ENCODE results near the gene LHFPL2. TPM values are rescaled to one million over a fixed set of nuclear protein-coding genes. Genes with fewer than 3 reads are reported as not detected.

The LHFPL2 gene
- total and polyA plus RNA-seq, 9 donors = 38.0 to 90.9 (median 53.3) TPM

DNA sequence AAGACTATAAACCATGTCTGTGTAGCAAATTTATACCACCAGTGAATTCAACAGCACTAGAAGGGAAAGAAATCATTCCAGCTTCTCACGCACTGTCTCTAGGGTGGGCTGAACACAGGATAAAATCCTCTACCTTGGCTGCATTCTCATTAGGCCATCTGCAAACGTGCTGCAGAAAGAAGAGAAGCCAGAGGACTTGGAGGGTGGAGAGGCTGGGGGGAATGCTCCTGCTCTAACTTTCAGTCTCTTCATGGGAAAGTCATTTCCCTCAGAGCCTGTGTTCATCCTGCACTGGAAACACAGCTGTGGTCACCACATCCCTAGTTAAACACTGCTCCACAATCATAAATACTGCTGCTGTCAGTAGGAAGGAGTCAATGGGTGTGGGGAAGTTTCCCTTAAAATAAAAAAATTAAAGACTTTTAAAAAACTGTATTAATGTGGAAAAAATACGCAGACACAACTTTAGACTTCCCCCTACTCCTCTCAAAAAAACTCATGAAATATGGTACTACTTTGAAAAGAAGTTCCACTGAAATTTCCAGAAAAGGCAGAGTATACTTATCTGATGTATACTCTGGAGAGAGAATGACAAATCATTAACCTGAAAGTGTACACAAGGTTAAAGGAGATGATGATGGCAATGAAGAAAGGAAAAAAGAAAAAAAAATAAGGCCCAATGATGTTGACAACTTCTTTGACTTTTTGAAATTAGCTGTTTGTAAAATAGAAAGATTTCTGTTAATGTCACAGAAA is 46.8 kb downstream of the LHFPL2 start:
- H3K4me1 ChIP-seq (ENCODE audit: control insufficient read depth, insufficient read depth, low read length) = peaks cover 15% of the 10 kb centered on the region
- H3K9me3 ChIP-seq (replicated peaks; ENCODE audit: control insufficient read depth, low read depth, low read length) = no peaks in the 10 kb centered on the region
- H3K27me3 ChIP-seq (ENCODE audit: control insufficient read depth, insufficient read depth, low read length) = no peaks in the 10 kb centered on the region
- H3K27ac ChIP-seq (ENCODE audit: low read length) = peak overlapping the region; percentile 90
- no CpG with 5 or more reads among the region's 3 CpGs for WGBS (ENCODE audit: insufficient coverage)
- peaks cover 7% of the 10 kb centered on the region for H3K36me3 ChIP-seq (ENCODE audit: control insufficient read depth, insufficient read depth, low read length)
- no peak overlapping the region for H3K4me3 ChIP-seq (ENCODE audit: low read length)
- peak; percentile 98 for DNase-seq

DNA sequence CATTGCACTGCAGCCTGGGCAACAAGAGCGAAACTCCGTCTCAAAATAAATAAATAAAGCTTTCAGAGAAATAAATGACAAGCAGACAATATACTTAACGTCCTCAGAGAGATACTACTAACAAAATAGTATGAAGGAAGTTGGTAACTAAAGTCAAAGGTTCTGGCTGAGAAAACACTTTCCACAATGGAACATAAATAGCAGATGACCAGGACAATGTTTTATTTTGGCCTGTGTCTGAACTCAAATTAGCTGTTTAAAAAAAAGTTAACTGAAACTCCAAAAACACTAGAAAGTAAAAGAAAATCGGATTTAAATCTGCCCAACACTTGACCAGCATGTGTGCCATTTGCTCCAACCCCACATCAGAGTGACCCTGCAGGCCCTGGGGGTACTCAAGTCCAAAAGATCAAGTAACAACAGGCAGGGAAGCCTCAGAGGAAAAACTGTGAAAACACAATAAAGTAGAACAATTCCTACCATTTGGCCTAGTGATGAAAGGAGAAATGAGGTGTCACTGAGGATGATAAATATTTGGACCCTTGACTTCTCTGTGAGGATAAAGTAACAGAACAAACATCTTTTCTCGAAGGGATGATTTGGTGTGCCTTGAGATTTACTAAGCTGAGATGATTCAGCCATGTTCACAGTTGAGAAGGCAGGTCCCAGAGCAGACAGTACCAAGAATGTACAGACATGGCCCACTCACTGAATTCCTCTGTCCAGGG is 47.7 kb downstream of the LHFPL2 start:
- 20% methylated on average over 1 of the region's 5 CpGs for WGBS (ENCODE audit: insufficient coverage)
- no peaks in the 10 kb centered on the region for H3K27me3 ChIP-seq (ENCODE audit: control insufficient read depth, insufficient read depth, low read length)
- no peaks in the 10 kb centered on the region for H3K9me3 ChIP-seq (replicated peaks; ENCODE audit: control insufficient read depth, low read depth, low read length)
- DNase-seq = peak; percentile 89
- peak overlapping the region; percentile 90 for H3K27ac ChIP-seq (ENCODE audit: low read length)
- H3K36me3 ChIP-seq (ENCODE audit: control insufficient read depth, insufficient read depth, low read length) = peaks cover 7% of the 10 kb centered on the region
- peaks cover 15% of the 10 kb centered on the region for H3K4me1 ChIP-seq (ENCODE audit: control insufficient read depth, insufficient read depth, low read length)
- H3K4me3 ChIP-seq (ENCODE audit: low read length) = no peak overlapping the region

- H3K27me3 ChIP-seq (ENCODE audit: control insufficient read depth, insufficient read depth, low read length) = no peaks in the 10 kb centered on the region
- peaks cover 30% of the 10 kb centered on the region for H3K4me1 ChIP-seq (ENCODE audit: control insufficient read depth, insufficient read depth, low read length)
- DNase-seq = no peak
- no peak overlapping the region for H3K27ac ChIP-seq (ENCODE audit: low read length)
- peaks cover 6% of the 10 kb centered on the region for H3K36me3 ChIP-seq (ENCODE audit: control insufficient read depth, insufficient read depth, low read length)
- 100% methylated on average over 3 of the region's 9 CpGs for WGBS (ENCODE audit: insufficient coverage)
- no peaks in the 10 kb centered on the region for H3K9me3 ChIP-seq (replicated peaks; ENCODE audit: control insufficient read depth, low read depth, low read length)
- no peak overlapping the region for H3K4me3 ChIP-seq (ENCODE audit: low read length)
Observed at GRCh38 chr5:78598973-78599372, 49.6 kb downstream of the LHFPL2 start.

DNA sequence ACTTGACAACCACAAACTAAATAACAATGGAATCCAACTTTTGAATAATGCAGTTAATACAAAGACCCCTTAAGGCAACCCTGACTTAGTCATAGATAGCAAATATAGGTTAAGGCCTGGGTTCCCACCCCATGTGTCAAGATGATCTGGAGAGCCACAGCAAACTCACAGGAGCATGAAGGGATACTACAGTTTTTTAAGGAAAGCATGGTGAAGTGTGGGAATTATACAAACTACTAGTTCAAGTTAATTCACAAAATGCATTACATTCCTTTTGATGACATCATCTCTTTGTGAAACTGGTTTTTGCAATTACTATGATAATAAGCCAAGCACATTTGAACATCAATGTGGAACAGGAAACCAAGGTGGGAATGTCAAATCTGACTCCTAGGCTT is 50.6 kb downstream of the LHFPL2 start:
- H3K4me1 ChIP-seq (ENCODE audit: control insufficient read depth, insufficient read depth, low read length) = peaks cover 40% of the 10 kb centered on the region
- H3K4me3 ChIP-seq (ENCODE audit: low read length) = no peak overlapping the region
- DNase-seq = no peak
- H3K36me3 ChIP-seq (ENCODE audit: control insufficient read depth, insufficient read depth, low read length) = peaks cover 3% of the 10 kb centered on the region
- H3K27me3 ChIP-seq (ENCODE audit: control insufficient read depth, insufficient read depth, low read length) = no peaks in the 10 kb centered on the region
- no peaks in the 10 kb centered on the region for H3K9me3 ChIP-seq (replicated peaks; ENCODE audit: control insufficient read depth, low read depth, low read length)
- H3K27ac ChIP-seq (ENCODE audit: low read length) = no peak overlapping the region

DNA sequence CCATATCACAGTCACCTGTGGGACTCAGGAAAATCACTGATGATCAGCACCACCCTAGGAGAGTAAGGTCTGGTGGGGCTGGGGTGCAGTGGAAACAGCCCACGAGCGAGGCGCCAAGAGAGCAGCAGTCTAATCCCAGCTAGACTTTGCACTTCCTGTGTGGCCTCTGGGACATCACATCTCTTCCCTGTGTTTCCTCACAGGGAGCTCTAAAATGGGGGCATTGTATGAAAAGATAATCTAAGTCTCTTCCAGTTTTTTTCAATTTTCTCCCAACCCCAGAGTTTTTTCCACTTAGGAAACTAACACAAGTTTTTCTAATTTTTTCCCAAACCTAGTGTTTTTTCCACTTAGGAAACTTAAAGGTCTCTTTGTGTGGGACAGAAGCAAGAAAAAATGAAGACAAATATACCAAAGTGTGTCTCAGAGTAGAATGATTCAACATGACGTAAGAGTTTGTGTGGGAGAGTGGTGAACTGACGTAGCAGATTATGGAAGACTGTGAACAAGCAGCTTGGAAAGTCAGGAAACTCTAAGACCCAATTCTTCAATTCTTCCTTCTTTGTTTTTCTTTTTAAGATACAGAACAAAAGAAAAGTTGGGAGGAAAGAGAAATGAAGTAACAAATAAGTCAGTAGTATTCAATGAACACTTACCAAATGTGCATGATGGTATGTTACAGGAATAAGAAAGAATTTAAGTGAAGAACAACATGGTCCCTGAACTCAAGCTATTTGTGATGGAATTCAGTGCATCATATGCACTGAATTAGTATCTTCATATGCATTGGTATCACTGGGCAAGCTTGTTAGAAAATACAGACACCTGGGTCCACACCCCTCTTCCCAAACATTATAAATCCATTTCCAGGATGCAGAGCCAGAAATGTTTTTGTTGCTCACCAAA is 51.3 kb downstream of the LHFPL2 start:
- no CpG with 5 or more reads among the region's 5 CpGs for WGBS (ENCODE audit: insufficient coverage)
- Histone ChIP-seq H3K9me3 (replicated peaks; ENCODE audit: control insufficient read depth, low read depth, low read length) (no peaks in the 10 kb centered on the region), H3K4me1 (ENCODE audit: control insufficient read depth, insufficient read depth, low read length) (peaks cover 43% of the 10 kb centered on the region), H3K27ac (ENCODE audit: low read length) (no peak overlapping the region), H3K4me3 (ENCODE audit: low read length) (no peak overlapping the region), H3K36me3 (ENCODE audit: control insufficient read depth, insufficient read depth, low read length) (peaks cover 3% of the 10 kb centered on the region), H3K27me3 (ENCODE audit: control insufficient read depth, insufficient read depth, low read length) (no peaks in the 10 kb centered on the region)
- DNase-seq = peak; percentile 60

DNA sequence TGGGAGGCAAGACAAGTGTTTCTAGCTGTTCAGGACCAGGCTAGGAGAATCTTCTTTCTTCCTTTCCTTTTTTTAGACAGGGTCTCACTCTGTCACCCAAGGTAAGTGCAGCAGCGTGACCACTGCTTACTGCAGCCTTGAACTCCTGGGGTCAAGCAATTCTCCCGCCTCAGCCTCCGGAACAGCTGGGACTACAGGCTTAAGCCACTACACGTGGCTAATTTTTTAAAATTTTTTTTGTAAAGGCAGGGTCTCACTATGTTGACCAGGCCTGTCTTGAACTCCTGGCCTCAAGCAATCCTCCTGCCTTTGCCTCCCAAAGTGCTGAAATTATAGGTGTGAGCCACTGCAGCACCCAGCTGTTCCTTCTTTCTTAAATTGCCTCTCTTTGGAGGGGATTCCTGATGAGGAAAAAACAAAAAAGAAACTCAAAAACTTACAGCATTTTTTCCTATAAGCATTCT is 53.1 kb downstream of the LHFPL2 start:
- Histone ChIP-seq H3K9me3 (replicated peaks; ENCODE audit: control insufficient read depth, low read depth, low read length) (no peaks in the 10 kb centered on the region), H3K4me3 (ENCODE audit: low read length) (no peak overlapping the region), H3K27me3 (ENCODE audit: control insufficient read depth, insufficient read depth, low read length) (no peaks in the 10 kb centered on the region), H3K36me3 (ENCODE audit: control insufficient read depth, insufficient read depth, low read length) (peaks cover 5% of the 10 kb centered on the region), H3K4me1 (ENCODE audit: control insufficient read depth, insufficient read depth, low read length) (peaks cover 41% of the 10 kb centered on the region), H3K27ac (ENCODE audit: low read length) (peak overlapping the region; percentile 92)
- 56% methylated on average over 1 of the region's 4 CpGs for WGBS (ENCODE audit: insufficient coverage)
- no peak for DNase-seq

GRCh38 chr5:78594610-78595457 is 53.7 kb downstream of the LHFPL2 start:
- Histone ChIP-seq H3K36me3 (ENCODE audit: control insufficient read depth, insufficient read depth, low read length) (peaks cover 5% of the 10 kb centered on the region), H3K4me1 (ENCODE audit: control insufficient read depth, insufficient read depth, low read length) (peaks cover 41% of the 10 kb centered on the region), H3K9me3 (replicated peaks; ENCODE audit: control insufficient read depth, low read depth, low read length) (no peaks in the 10 kb centered on the region), H3K27ac (ENCODE audit: low read length) (peak overlapping the region; percentile 92), H3K4me3 (ENCODE audit: low read length) (no peak overlapping the region), H3K27me3 (ENCODE audit: control insufficient read depth, insufficient read depth, low read length) (no peaks in the 10 kb centered on the region)
- 13% methylated on average over 3 of the region's 7 CpGs for WGBS (ENCODE audit: insufficient coverage)
- peak; percentile 98 for DNase-seq

DNA sequence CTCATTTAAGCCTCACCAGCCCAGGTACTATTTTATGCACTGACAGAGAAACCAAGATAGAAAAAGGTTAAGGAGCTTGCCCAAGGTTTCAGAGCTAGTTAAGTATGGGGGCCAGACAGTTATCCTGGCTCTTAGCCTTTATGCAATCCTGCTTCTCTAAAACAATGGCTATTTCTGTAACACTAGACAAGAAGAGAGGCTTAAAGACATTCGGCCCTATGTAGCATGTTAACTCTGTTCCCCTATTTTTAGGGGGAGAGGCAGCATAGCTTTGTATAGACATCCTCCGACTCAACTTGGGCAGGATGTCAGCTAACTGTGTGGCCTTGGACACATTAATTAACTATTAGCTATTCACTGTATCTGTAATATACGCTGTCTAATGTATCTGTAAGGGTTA is 54.6 kb downstream of the LHFPL2 start:
- no peak overlapping the region for H3K4me3 ChIP-seq (ENCODE audit: low read length)
- no peak for DNase-seq
- H3K9me3 ChIP-seq (replicated peaks; ENCODE audit: control insufficient read depth, low read depth, low read length) = no peaks in the 10 kb centered on the region
- H3K27ac ChIP-seq (ENCODE audit: low read length) = peak overlapping the region; percentile 92
- H3K4me1 ChIP-seq (ENCODE audit: control insufficient read depth, insufficient read depth, low read length) = peaks cover 41% of the 10 kb centered on the region
- peaks cover 11% of the 10 kb centered on the region for H3K36me3 ChIP-seq (ENCODE audit: control insufficient read depth, insufficient read depth, low read length)
- no CpG with 5 or more reads among the region's 3 CpGs for WGBS (ENCODE audit: insufficient coverage)
- H3K27me3 ChIP-seq (ENCODE audit: control insufficient read depth, insufficient read depth, low read length) = no peaks in the 10 kb centered on the region

DNA sequence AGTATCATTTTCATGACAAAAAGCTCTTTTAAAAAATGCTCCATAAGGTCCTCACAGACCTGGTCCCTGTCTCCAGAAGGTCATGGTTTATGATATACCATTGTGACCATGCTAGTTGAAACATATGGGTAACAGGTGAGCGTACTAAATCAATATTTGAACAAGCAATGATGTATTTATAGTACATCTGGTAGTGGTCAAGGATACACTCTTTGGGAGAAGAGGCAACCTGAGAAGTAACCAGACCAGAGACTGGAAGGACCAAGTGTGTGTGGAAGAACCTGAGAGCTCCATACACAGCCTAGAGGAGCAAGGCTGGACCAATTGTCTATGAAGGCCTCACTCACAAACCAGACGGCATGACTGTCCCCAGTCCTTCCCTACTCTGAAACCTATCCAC is 55.1 kb downstream of the LHFPL2 start:
- Histone ChIP-seq H3K4me3 (ENCODE audit: low read length) (no peak overlapping the region), H3K9me3 (replicated peaks; ENCODE audit: control insufficient read depth, low read depth, low read length) (no peaks in the 10 kb centered on the region), H3K36me3 (ENCODE audit: control insufficient read depth, insufficient read depth, low read length) (peaks cover 11% of the 10 kb centered on the region), H3K4me1 (ENCODE audit: control insufficient read depth, insufficient read depth, low read length) (peaks cover 41% of the 10 kb centered on the region), H3K27me3 (ENCODE audit: control insufficient read depth, insufficient read depth, low read length) (no peaks in the 10 kb centered on the region), H3K27ac (ENCODE audit: low read length) (peak overlapping the region; percentile 33)
- WGBS (ENCODE audit: insufficient coverage) = no CpG with 5 or more reads among the region's 2 CpGs
- DNase-seq = no peak

Measured in muscle of leg (tissue), 11 donors.